Measurements from ENCODE around the gene KIAA1671.
"Not testable (repeated sequence)": the region's sequence is repeated elsewhere in the genome, so short reads cannot be mapped to it uniquely, and the experiment has no call there.

The KIAA1671 gene

GRCh38 chr22:25174156-25174887 is 221.8 kb downstream of the KIAA1671 start:
- no peak for DNase-seq (ENCODE audit: low read depth)

GRCh38 chr22:25174888-25175411 is 222.4 kb downstream of the KIAA1671 start:
- no peak for DNase-seq (ENCODE audit: low read depth)

- DNase-seq (ENCODE audit: low read depth) = no peak
Observed at GRCh38 chr22:25176175-25176574, 223.7 kb downstream of the KIAA1671 start.

GRCh38 chr22:25176799-25177198 is 224.3 kb downstream of the KIAA1671 start:
- no peak for DNase-seq (ENCODE audit: low read depth)

- no peak for DNase-seq (ENCODE audit: low read depth)
Observed at GRCh38 chr22:25177226-25177625, 224.7 kb downstream of the KIAA1671 start.

GRCh38 chr22:25177895-25178294 is 225.4 kb downstream of the KIAA1671 start:
- no peak for DNase-seq (ENCODE audit: low read depth)

- not testable (repeated sequence) for DNase-seq (ENCODE audit: low read depth)
Observed at GRCh38 chr22:25178348-25178747, 225.8 kb downstream of the KIAA1671 start.

- not testable (repeated sequence) for DNase-seq (ENCODE audit: low read depth)
Observed at GRCh38 chr22:25178869-25179631, 226.5 kb downstream of the KIAA1671 start.

- no peak for DNase-seq (ENCODE audit: low read depth)
Observed at GRCh38 chr22:25182131-25183110, 229.9 kb downstream of the KIAA1671 start.

- DNase-seq (ENCODE audit: low read depth) = no peak
Observed at GRCh38 chr22:25183949-25184619, 231.6 kb downstream of the KIAA1671 start.

- DNase-seq (ENCODE audit: low read depth) = no peak
Observed at GRCh38 chr22:25186140-25186539, 233.6 kb downstream of the KIAA1671 start.

- DNase-seq (ENCODE audit: low read depth) = no peak
Observed at GRCh38 chr22:25187469-25187868, 235.0 kb downstream of the KIAA1671 start.

- DNase-seq (ENCODE audit: low read depth) = no peak
Observed at GRCh38 chr22:25192406-25192805, 239.9 kb downstream of the KIAA1671 start.

- no peak for DNase-seq (ENCODE audit: low read depth)
Observed at GRCh38 chr22:25193130-25193529, 240.6 kb downstream of the KIAA1671 start.

- no peak for DNase-seq (ENCODE audit: low read depth)
Observed at GRCh38 chr22:25193548-25193947, 241.0 kb downstream of the KIAA1671 start.

- no peak for DNase-seq (ENCODE audit: low read depth)
Observed at GRCh38 chr22:25196326-25196725, 243.8 kb downstream of the KIAA1671 start.

- DNase-seq (ENCODE audit: low read depth) = no peak
Observed at GRCh38 chr22:25197340-25197739, 244.8 kb downstream of the KIAA1671 start.

GRCh38 chr22:25199731-25200520 is 247.4 kb downstream of the KIAA1671 start, which contains the start of gene CRYBB3:
Gene CRYBB3 (plus strand): TSS chr22:25199858. CDS start chr22:25201397, 1,539 bp downstream.
- DNase-seq (ENCODE audit: low read depth) = no peak

- no peak for DNase-seq (ENCODE audit: low read depth)
Observed at GRCh38 chr22:25200967-25201366, 248.5 kb downstream of the KIAA1671 start.

- DNase-seq (ENCODE audit: low read depth) = no peak
Observed at GRCh38 chr22:25201557-25202273, 249.2 kb downstream of the KIAA1671 start.

All from GM04503 (cell line).